GM21381 (cell line): ENCODE results near the gene ZBTB12.
"Not testable (repeated sequence)": the region's sequence is repeated elsewhere in the genome, so short reads cannot be mapped to it uniquely, and the experiment has no call there.

Source experiments
- ATAC-seq: cut with Tn5 transposase; IDR thresholded peaks from one replicate; pipeline ENCODE4 v1.9.1; 2021; ENCODE audit warnings: mild to moderate bottlenecking, moderate library complexity; ENCODE audit not compliant: unreplicated experiment

Gene ZBTB12

GRCh38 chr6:31851980-31852718 is 49.7 kb downstream of the ZBTB12 start:
- not testable (repeated sequence) for ATAC-seq

GRCh38 chr6:31851485-31851832 is 50.4 kb downstream of the ZBTB12 start:
- no peak for ATAC-seq

GRCh38 chr6:31850765-31851484 is 51.0 kb downstream of the ZBTB12 start:
- ATAC-seq, result no peak
